HG03378 (cell line): ENCODE data around the gene LRRC4B.

Source experiments
- ATAC-seq: cut with Tn5 transposase; IDR thresholded peaks from one replicate; pipeline ENCODE4 v1.9.1; 2021; ENCODE audit warnings: mild to moderate bottlenecking, moderate library complexity; ENCODE audit not compliant: unreplicated experiment

LRRC4B gene

DNA sequence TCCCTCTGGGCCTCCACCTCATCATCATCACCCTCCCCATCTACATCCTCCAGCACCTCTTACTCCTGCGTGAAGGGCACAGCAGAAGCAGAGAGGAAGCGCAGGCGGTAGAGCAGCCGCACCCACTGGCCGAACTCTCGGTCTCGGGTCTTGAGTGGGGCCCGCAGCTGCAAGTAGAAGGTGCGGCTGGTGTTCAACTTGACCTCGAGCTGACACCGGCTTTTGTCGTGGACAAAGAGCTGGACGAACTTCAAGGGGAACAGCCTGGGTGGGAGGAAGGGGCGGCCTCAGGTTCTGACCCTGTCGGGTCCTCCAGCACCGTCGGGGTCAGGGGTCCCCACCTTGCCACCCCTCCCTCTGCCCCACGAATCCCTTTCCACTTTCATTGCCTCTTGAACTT is 100.7 kb downstream of the LRRC4B start:
- ATAC-seq, result no peak
